ENCODE results near the gene FA2H.
"Not testable (repeated sequence)": the region's sequence is repeated elsewhere in the genome, so short reads cannot be mapped to it uniquely, and the experiment has no call there.

FA2H gene

GRCh38 chr16:74792225-74792624 lies 17.6 kb upstream of the FA2H start:
- H3K36me3 ChIP-seq (replicated peaks in 1 of 2; ENCODE audit: control insufficient read depth in 2 of 2, insufficient read depth in 2 of 2, low read length in 2 of 2) = no peaks in the 10 kb centered on the region
- H3K4ac ChIP-seq (ENCODE audit: low read length) = no peak overlapping the region
- H2BK5ac ChIP-seq (ENCODE audit: low read length) = no peak overlapping the region
- WGBS, 2 donors (ENCODE audit: extremely low coverage in 2 of 2, insufficient read length in 2 of 2, insufficient replicate concordance in 1 of 2) = no CpG with 5 or more reads among the region's 1 CpG
- H3K14ac ChIP-seq (ENCODE audit: low read length) = no peak overlapping the region
- H3K4me2 ChIP-seq (ENCODE audit: insufficient read depth, low read length, poor library complexity, severe bottlenecking) = no peak overlapping the region
- no peak overlapping the region for H2BK15ac ChIP-seq (ENCODE audit: low read length)
- H3K27me3 ChIP-seq (ENCODE audit: control insufficient read depth in 3 of 3, insufficient read depth in 3 of 3, low read depth in 1 of 3, low read length in 3 of 3) = peaks cover 0 to 11% (median 0%) of the 10 kb centered on the region in 3 experiments
- H4K91ac ChIP-seq (ENCODE audit: low read depth, low read length, poor library complexity) = no peak overlapping the region
- no peaks in the 10 kb centered on the region for H3K9me3 ChIP-seq (replicated peaks in 1 of 2; ENCODE audit: control insufficient read depth in 2 of 2, insufficient read depth in 1 of 2, low read depth in 1 of 2, low read length in 2 of 2)
- H2AK5ac ChIP-seq (ENCODE audit: low read depth, low read length) = no peak overlapping the region
- no peaks in the 10 kb centered on the region for H3K4me1 ChIP-seq (ENCODE audit: control insufficient read depth in 2 of 2, insufficient read depth in 1 of 2, low read depth in 1 of 2, low read length in 2 of 2)
- H3K79me1 ChIP-seq (ENCODE audit: low read depth, low read length) = no peaks in the 10 kb centered on the region
- H3K23ac ChIP-seq (ENCODE audit: low read depth, low read length, poor library complexity) = no peak overlapping the region
- no peak overlapping the region for H2BK12ac ChIP-seq (ENCODE audit: low read length)
- no peak for DNase-seq (ENCODE audit: low spot score)
- H3K9ac ChIP-seq (ENCODE audit: low read depth, low read length, poor library complexity) = no peak overlapping the region
- no peak overlapping the region for H2AFZ ChIP-seq (ENCODE audit: low read length)
- no peak overlapping the region for H2BK120ac ChIP-seq (ENCODE audit: low read depth, low read length)
- no peak overlapping the region for H4K8ac ChIP-seq (ENCODE audit: low read depth, low read length)
- H3K4me3 ChIP-seq (ENCODE audit: low read length in 2 of 2) = no peak overlapping the region
- H3K18ac ChIP-seq (ENCODE audit: low read length) = no peak overlapping the region
- H3K27ac ChIP-seq (replicated peaks; ENCODE audit: low read length) = no peak overlapping the region

GRCh38 chr16:74791749-74792148 lies 17.1 kb upstream of the FA2H start:
- H3K79me1 ChIP-seq (ENCODE audit: low read depth, low read length); H4K8ac ChIP-seq (ENCODE audit: low read depth, low read length); H3K36me3 ChIP-seq (replicated peaks in 1 of 2; ENCODE audit: control insufficient read depth in 2 of 2, insufficient read depth in 2 of 2, low read length in 2 of 2); H2BK120ac ChIP-seq (ENCODE audit: low read depth, low read length); H3K4ac ChIP-seq (ENCODE audit: low read length); H3K4me3 ChIP-seq (ENCODE audit: low read length in 2 of 2); H3K4me2 ChIP-seq (ENCODE audit: insufficient read depth, low read length, poor library complexity, severe bottlenecking); H2BK5ac ChIP-seq (ENCODE audit: low read length); H3K14ac ChIP-seq (ENCODE audit: low read length); H3K4me1 ChIP-seq (ENCODE audit: control insufficient read depth in 2 of 2, insufficient read depth in 1 of 2, low read depth in 1 of 2, low read length in 2 of 2); H2BK15ac ChIP-seq (ENCODE audit: low read length); H2AFZ ChIP-seq (ENCODE audit: low read length); H3K27ac ChIP-seq (replicated peaks; ENCODE audit: low read length); H3K18ac ChIP-seq (ENCODE audit: low read length); H3K9ac ChIP-seq (ENCODE audit: low read depth, low read length, poor library complexity); H3K23ac ChIP-seq (ENCODE audit: low read depth, low read length, poor library complexity); H2AK5ac ChIP-seq (ENCODE audit: low read depth, low read length); H3K9me3 ChIP-seq (replicated peaks in 1 of 2; ENCODE audit: control insufficient read depth in 2 of 2, insufficient read depth in 1 of 2, low read depth in 1 of 2, low read length in 2 of 2); DNase-seq (ENCODE audit: low spot score); H4K91ac ChIP-seq (ENCODE audit: low read depth, low read length, poor library complexity); H2BK12ac ChIP-seq (ENCODE audit: low read length): not testable (repeated sequence)
- WGBS, 2 donors (ENCODE audit: extremely low coverage in 2 of 2, insufficient read length in 2 of 2, insufficient replicate concordance in 1 of 2) = no CpG with 5 or more reads among the region's 2 CpGs
- peaks cover 0 to 12% (median 0%) of the 10 kb centered on the region in 3 experiments for H3K27me3 ChIP-seq (ENCODE audit: control insufficient read depth in 3 of 3, insufficient read depth in 3 of 3, low read depth in 1 of 3, low read length in 3 of 3)

- Histone ChIP-seq H3K9ac (ENCODE audit: low read depth, low read length, poor library complexity) (no peak overlapping the region), H3K9me3 (replicated peaks in 1 of 2; ENCODE audit: control insufficient read depth in 2 of 2, insufficient read depth in 1 of 2, low read depth in 1 of 2, low read length in 2 of 2) (no peaks in the 10 kb centered on the region), H2BK5ac (ENCODE audit: low read length) (no peak overlapping the region), H3K27me3 (ENCODE audit: control insufficient read depth in 3 of 3, insufficient read depth in 3 of 3, low read depth in 1 of 3, low read length in 3 of 3) (peaks cover 0 to 5% (median 0%) of the 10 kb centered on the region in 3 experiments), H4K8ac (ENCODE audit: low read depth, low read length) (no peak overlapping the region), H3K14ac (ENCODE audit: low read length) (no peak overlapping the region), H3K79me1 (ENCODE audit: low read depth, low read length) (no peaks in the 10 kb centered on the region), H3K23ac (ENCODE audit: low read depth, low read length, poor library complexity) (no peak overlapping the region), H3K4ac (ENCODE audit: low read length) (no peak overlapping the region), H3K27ac (replicated peaks; ENCODE audit: low read length) (no peak overlapping the region), H3K36me3 (replicated peaks in 1 of 2; ENCODE audit: control insufficient read depth in 2 of 2, insufficient read depth in 2 of 2, low read length in 2 of 2) (no peaks in the 10 kb centered on the region), H4K91ac (ENCODE audit: low read depth, low read length, poor library complexity) (no peak overlapping the region), H3K4me3 (ENCODE audit: low read length in 2 of 2) (no peak overlapping the region), H3K4me2 (ENCODE audit: insufficient read depth, low read length, poor library complexity, severe bottlenecking) (no peak overlapping the region), H3K4me1 (ENCODE audit: control insufficient read depth in 2 of 2, insufficient read depth in 1 of 2, low read depth in 1 of 2, low read length in 2 of 2) (no peaks in the 10 kb centered on the region), H2AFZ (ENCODE audit: low read length) (no peak overlapping the region), H2BK15ac (ENCODE audit: low read length) (no peak overlapping the region), H3K18ac (ENCODE audit: low read length) (no peak overlapping the region), H2BK12ac (ENCODE audit: low read length) (no peak overlapping the region), H2AK5ac (ENCODE audit: low read depth, low read length) (no peak overlapping the region), H2BK120ac (ENCODE audit: low read depth, low read length) (no peak overlapping the region)
- DNase-seq (ENCODE audit: low spot score) = no peak
- no CpG with 5 or more reads among the region's 7 CpGs for WGBS, 2 donors (ENCODE audit: extremely low coverage in 2 of 2, insufficient read length in 2 of 2, insufficient replicate concordance in 1 of 2)
These were observed 13.5 kb upstream of the FA2H start for GRCh38 chr16:74788108-74788507.

GRCh38 chr16:74785031-74785430 lies 10.4 kb upstream of the FA2H start:
- Histone ChIP-seq H3K14ac (ENCODE audit: low read length) (no peak overlapping the region), H3K4me3 (ENCODE audit: low read length in 2 of 2) (no peak overlapping the region), H3K9ac (ENCODE audit: low read depth, low read length, poor library complexity) (no peak overlapping the region), H3K27ac (replicated peaks; ENCODE audit: low read length) (no peak overlapping the region), H3K9me3 (replicated peaks in 1 of 2; ENCODE audit: control insufficient read depth in 2 of 2, insufficient read depth in 1 of 2, low read depth in 1 of 2, low read length in 2 of 2) (no peaks in the 10 kb centered on the region), H2BK5ac (ENCODE audit: low read length) (no peak overlapping the region), H3K27me3 (ENCODE audit: control insufficient read depth in 3 of 3, insufficient read depth in 3 of 3, low read depth in 1 of 3, low read length in 3 of 3) (peaks cover 0 to 5% (median 0%) of the 10 kb centered on the region in 3 experiments), H4K8ac (ENCODE audit: low read depth, low read length) (no peak overlapping the region), H2BK15ac (ENCODE audit: low read length) (no peak overlapping the region), H3K4ac (ENCODE audit: low read length) (no peak overlapping the region), H3K18ac (ENCODE audit: low read length) (no peak overlapping the region), H2AK5ac (ENCODE audit: low read depth, low read length) (no peak overlapping the region), H2AFZ (ENCODE audit: low read length) (no peak overlapping the region), H2BK12ac (ENCODE audit: low read length) (no peak overlapping the region), H3K36me3 (replicated peaks in 1 of 2; ENCODE audit: control insufficient read depth in 2 of 2, insufficient read depth in 2 of 2, low read length in 2 of 2) (no peaks in the 10 kb centered on the region), H2BK120ac (ENCODE audit: low read depth, low read length) (no peak overlapping the region), H4K91ac (ENCODE audit: low read depth, low read length, poor library complexity) (no peak overlapping the region), H3K23ac (ENCODE audit: low read depth, low read length, poor library complexity) (no peak overlapping the region), H3K79me1 (ENCODE audit: low read depth, low read length) (no peaks in the 10 kb centered on the region), H3K4me2 (ENCODE audit: insufficient read depth, low read length, poor library complexity, severe bottlenecking) (no peak overlapping the region), H3K4me1 (ENCODE audit: control insufficient read depth in 2 of 2, insufficient read depth in 1 of 2, low read depth in 1 of 2, low read length in 2 of 2) (no peaks in the 10 kb centered on the region)
- WGBS, 2 donors (ENCODE audit: extremely low coverage in 2 of 2, insufficient read length in 2 of 2, insufficient replicate concordance in 1 of 2) = no CpG with 5 or more reads among the region's 4 CpGs
- no peak for DNase-seq (ENCODE audit: low spot score)

Data from neuronal stem cell (in vitro differentiated cells).